HCT116 (cell line): ENCODE data around the gene SKI.

Experiments
- CEBPB ChIP-seq: IDR thresholded peaks from 2 replicates; pipeline ENCODE4 v1.6.1; 2012; ENCODE audit warnings: low read depth
- POLR2A ChIP-seq: IDR thresholded peaks from 2 replicates; pipeline ENCODE4 v1.7.0; 2011; ENCODE audit warnings: borderline replicate concordance; ENCODE audit not compliant: insufficient read depth, insufficient read length; ENCODE audit errors: extremely low read depth

GRCh38 chr1:2298685-2299084, 70.6 kb downstream of the SKI start:
- TF ChIP-seq CEBPB (no peak), POLR2A (no peak)
